Kidney (tissue), 14 donors: ENCODE results near the gene HOXD9. TPM values are rescaled to one million over a fixed set of nuclear protein-coding genes. Genes with fewer than 3 reads are reported as not detected.

Source experiments
- DNase-seq, 5 donors: peaks; one replicate each; pipeline ENCODE4 v3.0.0-alpha.2; 2013 to 2020
- FAIRE-seq: peaks from 2 replicates; lab custom pipeline; 2012; peaks lifted over from hg19 to GRCh38; lab: Jason Lieb, UNC
- H3K27ac ChIP-seq, 2 donors: one replicate each; pipeline ENCODE4 v1.7.0; 2013; ENCODE audit warnings: low read depth in 2 of 2, low read length in 2 of 2, inconsistent platforms in 1 of 2
- H3K27me3 ChIP-seq: one replicate; pipeline ENCODE4 v1.7.1; 2013; ENCODE audit warnings: low read length, inconsistent platforms; ENCODE audit not compliant: control insufficient read depth, insufficient read depth
- H3K36me3 ChIP-seq, 3 donors: one replicate each; pipeline versions ENCODE4 v1.7.0 to v1.7.1; 2013; ENCODE audit warnings: low read length in 3 of 3, control low read depth in 1 of 3, inconsistent platforms in 1 of 3; ENCODE audit not compliant: insufficient read depth in 3 of 3, control insufficient read depth in 2 of 3
- H3K4me1 ChIP-seq, 3 donors: one replicate each; pipeline versions ENCODE4 v1.7.0 to v1.7.1; 2013; ENCODE audit warnings: low read length in 3 of 3, inconsistent platforms in 1 of 3, low read depth in 1 of 3; ENCODE audit not compliant: control insufficient read depth in 2 of 3, insufficient read depth in 2 of 3
- H3K4me3 ChIP-seq, 3 donors: one replicate each; pipeline versions ENCODE4 v1.7.0 to v1.8.1; 2013; ENCODE audit warnings: low read length in 3 of 3, control low read depth in 1 of 3, inconsistent platforms in 1 of 3
- H3K9ac ChIP-seq, 3 donors: one replicate each; pipeline versions ENCODE4 v1.7.0 to v1.7.1; 2013; ENCODE audit warnings: low read length in 3 of 3, control low read depth in 1 of 3, inconsistent platforms in 1 of 3
- H3K9me3 ChIP-seq, 3 donors: one replicate each; pipeline versions ENCODE4 v1.7.0 to v1.7.1; 2013; ENCODE audit warnings: low read length in 3 of 3, control low read depth in 1 of 3, inconsistent platforms in 1 of 3; ENCODE audit not compliant: control insufficient read depth in 2 of 3, insufficient read depth in 1 of 3
- CTCF ChIP-seq: IDR thresholded peaks from 3 replicates; pipeline ENCODE4 v1.5.1; 2012; ENCODE audit warnings: mild to moderate bottlenecking, moderate library complexity, borderline replicate concordance; ENCODE audit not compliant: insufficient read depth; ENCODE audit errors: extremely low read depth
- intact Hi-C: fragments of 100-400 bp; cut with DNase I; formaldehyde crosslinking; loops from one replicate; pipeline ENCODE4 v1.11.1; 2022
- polyA plus RNA-seq: library from polyadenylated mRNA; stranded (reverse); fragments of 350-450 nt; fragmentation: Illumina TruSeq; extraction: RNeasy Lipid Tissue Mini Kit (QIAGEN cat#74804); gene quantifications from one replicate; pipeline ENCODE4 v1.2.3, GENCODE V29; 2014; ENCODE audit warnings: low read depth, low replicate concordance; ENCODE audit not compliant: insufficient read depth
- total RNA-seq: library from RNA; stranded (reverse); fragmentation: NEBNext Ultra II Directional; extraction: Animal tissue kit (Norgen Biotek cat#: 25700); gene quantifications from one replicate; pipeline ENCODE4 v1.2.1, GENCODE V29; 2021
- donor health status: control.
- donor health status: control.
- donor health status: control.
- donor health status: control.
- donor health status: control.
- donor health status: DM: yes; HTN: yes; CAD: no.
- donor health status: Normal renal cell carcinoma (clear cell type).

The HOXD9 gene
- total and polyA plus RNA-seq, 2 donors from 2014 or later: 36.4 to 36.5 TPM

DNA sequence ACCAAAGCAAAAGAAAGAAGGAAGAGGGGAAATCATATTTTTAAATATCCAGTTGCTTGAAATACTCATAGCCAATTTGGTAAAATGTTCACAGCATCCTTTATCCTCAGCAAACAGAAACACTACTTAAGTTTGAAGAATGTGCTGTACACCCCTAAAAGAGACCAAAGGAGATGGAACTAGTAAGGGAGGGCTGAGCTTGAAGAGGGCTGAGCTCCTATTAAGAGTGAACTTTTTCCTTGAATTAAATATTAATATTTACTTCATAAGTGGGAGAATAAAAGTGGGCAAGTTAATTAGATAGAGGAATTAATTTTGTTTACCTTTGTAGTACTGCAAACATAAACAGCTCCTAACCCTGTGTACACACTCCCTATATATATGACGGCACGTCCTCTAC lies 45.7 kb upstream of the HOXD9 start:
- Histone ChIP-seq H3K36me3 (no peaks in the 10 kb centered on the region), H3K4me3 (no peak overlapping the region), H3K9me3 (peaks cover 0 to 7% (median 0%) of the 10 kb centered on the region in 3 donors), H3K27me3 (peaks cover 89% of the 10 kb centered on the region), H3K27ac (no peak overlapping the region), H3K9ac (no peak overlapping the region), H3K4me1 (peaks cover 0 to 3% (median 0%) of the 10 kb centered on the region in 3 donors)
- TF ChIP-seq CTCF: no peak
- FAIRE-seq: no peak
- intact Hi-C loops: no loop called here
- peak in 2 of 5 donors; percentile 10 to 54 for DNase-seq

DNA sequence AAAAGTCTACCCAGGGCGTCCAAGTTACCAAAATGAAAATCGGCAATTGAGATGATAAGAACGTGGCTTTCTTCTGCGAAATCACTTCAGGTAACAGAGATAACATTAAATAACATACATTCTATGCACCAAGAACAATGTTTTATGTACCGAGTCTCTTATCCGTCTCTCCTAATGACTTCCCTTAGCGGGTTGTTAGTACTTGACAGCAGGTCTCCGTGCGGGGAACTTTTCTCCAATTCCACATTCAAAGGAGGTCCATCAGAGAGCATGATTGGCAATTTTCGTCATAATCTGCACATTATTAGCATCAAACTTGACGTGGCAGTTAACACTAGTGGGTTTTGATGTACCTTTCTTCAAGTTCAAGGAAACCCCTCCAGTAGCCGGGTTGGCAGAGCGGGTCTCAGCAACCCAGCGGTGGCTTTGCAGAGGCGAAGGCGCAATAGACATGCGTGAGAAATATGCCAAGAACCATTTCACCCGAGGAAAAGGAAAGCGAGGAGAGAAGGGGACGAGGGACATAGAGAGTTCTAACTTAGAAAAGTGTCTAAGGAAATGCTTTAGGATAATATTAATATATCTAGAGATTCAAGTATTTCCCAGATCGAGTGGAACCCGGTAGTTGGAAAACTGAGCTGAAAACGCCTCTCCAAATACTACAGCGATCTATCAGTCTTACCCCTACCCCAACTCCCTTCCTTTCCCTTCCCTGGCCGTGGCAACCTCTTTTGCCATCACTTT lies 43.8 kb upstream of the HOXD9 start:
- H3K4me3 ChIP-seq: no peak overlapping the region
- no peaks in the 10 kb centered on the region for H3K36me3 ChIP-seq
- DNase-seq: peak in 4 of 5 donors; percentile 31 to 62 (median 42)
- TF ChIP-seq CTCF: no peak
- peaks cover 0 to 3% (median 0%) of the 10 kb centered on the region in 3 donors for H3K4me1 ChIP-seq
- intact Hi-C loops: no loop called here
- H3K27me3 ChIP-seq: peaks cover 89% of the 10 kb centered on the region
- FAIRE-seq: no peak
- H3K9me3 ChIP-seq: peaks cover 0 to 9% (median 0%) of the 10 kb centered on the region in 3 donors
- no peak overlapping the region for H3K9ac ChIP-seq
- H3K27ac ChIP-seq: no peak overlapping the region

DNA sequence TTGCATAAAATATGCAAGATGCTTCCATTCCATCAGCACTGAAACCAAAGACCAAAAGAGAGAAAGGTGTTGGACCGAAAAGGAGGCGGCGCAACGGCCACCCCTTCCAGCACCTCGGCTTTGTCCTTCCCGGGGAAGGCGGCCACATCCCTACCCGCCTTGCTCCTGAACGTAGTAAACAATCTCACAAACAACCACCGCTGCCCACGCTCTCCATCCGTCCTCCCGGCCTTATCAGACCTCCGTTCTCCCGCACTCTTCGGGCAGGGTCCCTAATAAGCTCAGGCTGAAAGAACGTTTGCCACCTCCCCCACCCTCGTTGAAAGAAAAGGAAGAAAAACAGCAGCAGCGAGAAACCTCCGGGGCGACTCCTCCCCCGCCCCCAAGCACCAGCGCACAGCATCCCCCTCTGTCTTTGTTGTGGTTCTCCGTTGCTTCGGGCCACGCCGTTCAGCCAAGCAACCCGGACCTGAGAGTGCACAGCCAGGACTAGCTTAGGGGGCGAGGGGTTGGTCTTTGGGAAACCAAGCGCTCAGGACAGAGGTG lies 43.2 kb upstream of the HOXD9 start:
- Histone ChIP-seq H3K36me3 (no peaks in the 10 kb centered on the region), H3K4me3 (no peak overlapping the region), H3K27me3 (peaks cover 90% of the 10 kb centered on the region), H3K9ac (no peak overlapping the region), H3K9me3 (peaks cover 0 to 9% (median 0%) of the 10 kb centered on the region in 3 donors), H3K27ac (no peak overlapping the region), H3K4me1 (peaks cover 0 to 3% (median 0%) of the 10 kb centered on the region in 3 donors)
- DNase-seq (peak in 3 of 5 donors; percentile 29 to 44 (median 30)), FAIRE-seq (no peak)
- no peak for TF ChIP-seq CTCF
- intact Hi-C loops: no loop called here
